C4-2B (cell line): ENCODE measurements around the gene PAX6.

ENCODE experiments used
- CTCF ChIP-seq: fragments of 450-650 bp; conservative IDR thresholded peaks from 2 replicates; pipeline ENCODE4 v1.5.1; 2017; ENCODE audit warnings: mild to moderate bottlenecking
- ZFX ChIP-seq: fragments of 450-650 bp; IDR thresholded peaks from 2 replicates; pipeline ENCODE4 v1.6.1; 2017

GRCh38 chr11:31821235-31821764 lies 10.2 kb upstream of the PAX6 start:
- no peak for TF ChIP-seq CTCF
- no peak for TF ChIP-seq ZFX
